ENCODE measurements around the gene FLCN.

Gene FLCN

GRCh38 chr17:17204635-17205231, 32.2 kb downstream of the FLCN start:
- peak; percentile 51 for DNase-seq (ENCODE audit: low read depth)
- TF ChIP-seq CTCF (IDR thresholded peaks at IDR 0.05; ENCODE audit: low read depth, low read length): no peak
- TF ChIP-seq MAX (IDR thresholded peaks at IDR 0.05; ENCODE audit: low read depth, low read length): peak; percentile 92
- no peak for TF ChIP-seq POLR2A (IDR thresholded peaks at IDR 0.05; ENCODE audit: extremely low read depth, insufficient read length)
- peak; percentile 77 for TF ChIP-seq MYC (IDR thresholded peaks at IDR 0.05; ENCODE audit: low read depth, low read length)
- peak overlapping the region; percentile 86 for H3K4me3 ChIP-seq (ENCODE audit: low read depth, low read length)

GRCh38 chr17:17204041-17204591, 32.9 kb downstream of the FLCN start:
- H3K4me3 ChIP-seq (ENCODE audit: low read depth, low read length): peak overlapping the region; percentile 86
- peak; percentile 54 for DNase-seq (ENCODE audit: low read depth)
- TF ChIP-seq POLR2A (IDR thresholded peaks at IDR 0.05; ENCODE audit: extremely low read depth, insufficient read length): peak; percentile 19
- no peak for TF ChIP-seq MYC (IDR thresholded peaks at IDR 0.05; ENCODE audit: low read depth, low read length)
- TF ChIP-seq CTCF (IDR thresholded peaks at IDR 0.05; ENCODE audit: low read depth, low read length): no peak

GRCh38 chr17:17203173-17203730, 33.7 kb downstream of the FLCN start:
- DNase-seq (ENCODE audit: low read depth): no peak

GRCh38 chr17:17201907-17202306, 35.1 kb downstream of the FLCN start:
- no peak overlapping the region for H3K4me3 ChIP-seq (ENCODE audit: low read depth, low read length)
- TF ChIP-seq POLR2A (IDR thresholded peaks at IDR 0.05; ENCODE audit: extremely low read depth, insufficient read length) (no peak), CTCF (IDR thresholded peaks at IDR 0.05; ENCODE audit: low read depth, low read length) (no peak), MAX (IDR thresholded peaks at IDR 0.05; ENCODE audit: low read depth, low read length) (no peak)

More at GRCh38 chr17:17203173-17203730, 33.7 kb downstream of the FLCN start:
- TF ChIP-seq CTCF (IDR thresholded peaks at IDR 0.05; ENCODE audit: low read depth, low read length) (no peak), MAX (IDR thresholded peaks at IDR 0.05; ENCODE audit: low read depth, low read length) (no peak), POLR2A (IDR thresholded peaks at IDR 0.05; ENCODE audit: extremely low read depth, insufficient read length) (no peak), MYC (IDR thresholded peaks at IDR 0.05; ENCODE audit: low read depth, low read length) (no peak)
- H3K4me3 ChIP-seq (ENCODE audit: low read depth, low read length): peak overlapping the region; percentile 86

GRCh38 chr17:17201271-17201670, 35.7 kb downstream of the FLCN start:
- DNase-seq (ENCODE audit: low read depth): no peak
- TF ChIP-seq CTCF (IDR thresholded peaks at IDR 0.05; ENCODE audit: low read depth, low read length) (no peak), MAX (IDR thresholded peaks at IDR 0.05; ENCODE audit: low read depth, low read length) (no peak), POLR2A (IDR thresholded peaks at IDR 0.05; ENCODE audit: extremely low read depth, insufficient read length) (no peak), MYC (IDR thresholded peaks at IDR 0.05; ENCODE audit: low read depth, low read length) (no peak)
- no peak overlapping the region for H3K4me3 ChIP-seq (ENCODE audit: low read depth, low read length)

More at GRCh38 chr17:17201907-17202306, 35.1 kb downstream of the FLCN start:
- no peak for DNase-seq (ENCODE audit: low read depth)

Data from NB4 (cell line).